T-cell (primary cell): ENCODE measurements around the gene GFER. TPM values are rescaled to one million over a fixed set of nuclear protein-coding genes. Genes with fewer than 3 reads are reported as not detected.

Experiments used
- ATAC-seq, 4 experiments: fragments of 200-7000 bp in 3 of 4; fragments of 150-1000 bp in 1 of 4; cut with Tn5 transposase; replicated peaks in 1 of 4; 1 replicate in 3 of 4; 2 replicates in 1 of 4; pipeline ENCODE4 v1.10.0; 2021; ENCODE audit warnings: moderate library complexity in 3 of 4, mild to moderate bottlenecking in 2 of 4, moderate number of reproducible peaks in 1 of 4
- CTCF ChIA-PET, 2 donors: fragments of 300-600 bp; sonication (Branson Sonifier 250); formaldehyde crosslinking; loops; one replicate each; lab custom pipeline; 2022; ENCODE audit warnings: antibody characterized with exemption in 2 of 2; lab: Charles Lee
- POLR2A ChIA-PET, 2 donors: fragments of 300-600 bp; sonication (Branson Sonifier 250); formaldehyde crosslinking; loops; one replicate each; lab custom pipeline; 2022; ENCODE audit warnings: antibody characterized with exemption in 2 of 2; lab: Charles Lee
- DNase-seq, 35 experiments: peaks; one replicate each; pipeline versions ENCODE4 v3.0.0 to v3.0.0-alpha.2; 2013 to 2023
- H3K27ac ChIP-seq: one replicate; pipeline ENCODE4 v1.5.1; 2013; ENCODE audit warnings: low read length
- H3K27me3 ChIP-seq, 2 experiments: replicated peaks in 1 of 2; 1 replicate in 1 of 2; 2 replicates in 1 of 2; pipeline versions ENCODE4 v1.6.1 to v1.7.0; 2013; ENCODE audit warnings: low read length in 1 of 2, mixed read lengths in 1 of 2; ENCODE audit not compliant: control insufficient read depth in 2 of 2, insufficient read depth in 2 of 2; ENCODE audit errors: extremely low read depth in 1 of 2
- H3K36me3 ChIP-seq, 2 donors: 1 replicate in 1 of 2; 2 replicates in 1 of 2; pipeline versions ENCODE4 v1.6.1 to v1.7.0; 2013; ENCODE audit warnings: low read length in 1 of 2; ENCODE audit not compliant: control insufficient read depth in 2 of 2, insufficient read depth in 1 of 2; ENCODE audit errors: extremely low read depth in 1 of 2
- H3K4me1 ChIP-seq, 2 experiments: 1 replicate in 1 of 2; 2 replicates in 1 of 2; pipeline versions ENCODE4 v1.6.1 to v1.7.0; 2013; ENCODE audit warnings: low read length in 2 of 2, mixed read lengths in 1 of 2; ENCODE audit not compliant: insufficient read depth in 2 of 2, control insufficient read depth in 1 of 2; ENCODE audit errors: extremely low read depth in 1 of 2
- H3K4me3 ChIP-seq, 2 donors: 1 replicate in 1 of 2; 2 replicates in 1 of 2; pipeline versions ENCODE4 v1.5.1 to v1.7.0; 2013; ENCODE audit warnings: mild to moderate bottlenecking in 2 of 2, low read length in 1 of 2, moderate library complexity in 1 of 2; ENCODE audit not compliant: control insufficient read depth in 1 of 2; ENCODE audit errors: extremely low read depth in 1 of 2
- H3K9me3 ChIP-seq: 2 replicates; pipeline ENCODE4 v1.7.0; 2013
- H3K27ac Mint-ChIP-seq, 2 donors: one replicate each; pipeline ENCODE4 v1.8.0; 2020 to 2021; ENCODE audit warnings: mild to moderate bottlenecking in 2 of 2, mixed read lengths in 2 of 2
- H3K27me3 Mint-ChIP-seq, 2 donors: one replicate each; pipeline ENCODE4 v1.8.0; 2021 to 2022; ENCODE audit warnings: mixed read lengths in 2 of 2
- H3K36me3 Mint-ChIP-seq: one replicate; pipeline ENCODE4 v1.8.0; 2021; ENCODE audit warnings: mixed read lengths
- H3K4me1 Mint-ChIP-seq, 3 donors: one replicate each; pipeline ENCODE4 v1.8.0; 2020 to 2022; ENCODE audit warnings: mixed read lengths in 3 of 3, mild to moderate bottlenecking in 1 of 3
- H3K4me3 Mint-ChIP-seq, 3 donors: one replicate each; pipeline ENCODE4 v1.8.0; 2020 to 2022; ENCODE audit warnings: mild to moderate bottlenecking in 3 of 3, mixed read lengths in 3 of 3, moderate library complexity in 3 of 3
- H3K9me3 Mint-ChIP-seq, 3 donors: one replicate each; pipeline ENCODE4 v1.8.0; 2020 to 2022; ENCODE audit warnings: mixed read lengths in 3 of 3
- WGBS: methylation state at CpG from one replicate; pipeline ENCODE4 v1.1.5; 2013; ENCODE audit warnings: missing lambda C conversion rate; ENCODE audit not compliant: insufficient coverage; 5-methylcytosine and 5-hydroxymethylcytosine counted together
- total RNA-seq, 35 experiments: library from RNA in 6 of 35; stranded (reverse) in 6 of 35; fragments of 120-200 nt in 1 of 35; gene quantifications; one replicate each; pipeline versions ENCODE4 v1.2.1 to v1.2.4 and lab custom pipeline; 2013 to 2026

The GFER gene
- total RNA-seq, 5 donors from 2014 or later (not counting 1 experiment from before 2014, with no cell fraction given), result 16.1 to 31.9 (median 22.0) TPM

- WGBS, result 92% methylated on average over 35 of the region's 37 CpGs
- H3K27me3 Mint-ChIP-seq, result peaks cover 0 to 32% of the 10 kb centered on the region in 2 donors
- Histone ChIP-seq H3K4me1 (peaks cover 0 to 28% of the 10 kb centered on the region in 2 experiments), H3K36me3 (peaks cover 17 to 38% of the 10 kb centered on the region in 2 donors), H3K27me3 (peaks cover 0 to 91% of the 10 kb centered on the region in 2 experiments), H3K9me3 (no peaks in the 10 kb centered on the region), H3K4me3 (no peak overlapping the region), H3K27ac (no peak overlapping the region)
- H3K27ac Mint-ChIP-seq, result no peak overlapping the region
- no peak overlapping the region for H3K4me3 Mint-ChIP-seq
- CTCF ChIA-PET, result no interaction called here
- no peak for DNase-seq
- POLR2A ChIA-PET, result no interaction called here
- no peak for ATAC-seq
- peaks cover 18% of the 10 kb centered on the region for H3K36me3 Mint-ChIP-seq
- H3K9me3 Mint-ChIP-seq, result no peaks in the 10 kb centered on the region
- H3K4me1 Mint-ChIP-seq, result peaks cover 7 to 11% (median 10%) of the 10 kb centered on the region in 3 donors
These were observed 5.4 kb upstream of the GFER start for GRCh38 chr16:1978476-1979120.

GRCh38 chr16:1979271-1980029 lies 4.5 kb upstream of the GFER start:
- Histone ChIP-seq H3K4me1 (peaks cover 0 to 29% of the 10 kb centered on the region in 2 experiments), H3K27me3 (peaks cover 0 to 83% of the 10 kb centered on the region in 2 experiments), H3K4me3 (no peak overlapping the region), H3K9me3 (no peaks in the 10 kb centered on the region), H3K27ac (no peak overlapping the region), H3K36me3 (peaks cover 15 to 33% of the 10 kb centered on the region in 2 donors)
- peak in 3 of 35 experiments; percentile 29 to 31 (median 30) for DNase-seq
- WGBS, result 54% methylated on average over 51 of the region's 70 CpGs
- peaks cover 18% of the 10 kb centered on the region for H3K36me3 Mint-ChIP-seq
- H3K4me3 Mint-ChIP-seq, result no peak overlapping the region
- H3K4me1 Mint-ChIP-seq, result peaks cover 7 to 11% (median 10%) of the 10 kb centered on the region in 3 donors
- peak in 1 of 4 experiments; percentile 4 for ATAC-seq
- POLR2A ChIA-PET, result no interaction called here
- H3K9me3 Mint-ChIP-seq, result no peaks in the 10 kb centered on the region
- H3K27me3 Mint-ChIP-seq, result peaks cover 0 to 32% of the 10 kb centered on the region in 2 donors
- CTCF ChIA-PET, result no interaction called here
- H3K27ac Mint-ChIP-seq, result no peak overlapping the region

- no peak for ATAC-seq
- H3K27ac Mint-ChIP-seq, result no peak overlapping the region
- WGBS, result 12% methylated on average over 47 of the region's 53 CpGs
- H3K4me3 ChIP-seq, result no peak overlapping the region
- peaks cover 0 to 37% of the 10 kb centered on the region in 2 experiments for H3K4me1 ChIP-seq
- ChIA-PET POLR2A (no interaction called here), CTCF (no interaction called here)
- no peak overlapping the region for H3K4me3 Mint-ChIP-seq
- H3K9me3 Mint-ChIP-seq, result no peaks in the 10 kb centered on the region
- H3K27me3 Mint-ChIP-seq, result peaks cover 0 to 32% of the 10 kb centered on the region in 2 donors
- DNase-seq, result no peak
- no peak overlapping the region for H3K27ac ChIP-seq
- H3K36me3 ChIP-seq, result peaks cover 11 to 27% of the 10 kb centered on the region in 2 donors
- peaks cover 10 to 18% (median 14%) of the 10 kb centered on the region in 3 donors for H3K4me1 Mint-ChIP-seq
- H3K9me3 ChIP-seq, result no peaks in the 10 kb centered on the region
- peaks cover 0 to 75% of the 10 kb centered on the region in 2 experiments for H3K27me3 ChIP-seq
- peaks cover 12% of the 10 kb centered on the region for H3K36me3 Mint-ChIP-seq
These were observed 3.8 kb upstream of the GFER start for GRCh38 chr16:1980030-1980769.

GRCh38 chr16:1980770-1981087 lies 3.3 kb upstream of the GFER start:
- H3K36me3 Mint-ChIP-seq, result peaks cover 11% of the 10 kb centered on the region
- peaks cover 10 to 19% (median 15%) of the 10 kb centered on the region in 3 donors for H3K4me1 Mint-ChIP-seq
- H3K4me1 ChIP-seq, result peaks cover 0 to 41% of the 10 kb centered on the region in 2 experiments
- H3K36me3 ChIP-seq, result peaks cover 12 to 22% of the 10 kb centered on the region in 2 donors
- H3K27ac ChIP-seq, result no peak overlapping the region
- POLR2A ChIA-PET, result no interaction called here
- ATAC-seq, result no peak
- no peaks in the 10 kb centered on the region for H3K9me3 Mint-ChIP-seq
- no peaks in the 10 kb centered on the region for H3K9me3 ChIP-seq
- WGBS, result 25% methylated on average over 12 of the region's 16 CpGs
- no peak overlapping the region for H3K4me3 Mint-ChIP-seq
- DNase-seq, result no peak
- H3K4me3 ChIP-seq, result no peak overlapping the region
- peaks cover 0 to 70% of the 10 kb centered on the region in 2 experiments for H3K27me3 ChIP-seq
- CTCF ChIA-PET, result no interaction called here
- no peak overlapping the region for H3K27ac Mint-ChIP-seq
- H3K27me3 Mint-ChIP-seq, result peaks cover 0 to 32% of the 10 kb centered on the region in 2 donors

- no peak within 1 kb of the TSS for H3K27ac Mint-ChIP-seq
- H3K4me3 Mint-ChIP-seq, result peak within 1 kb of the TSS in 2 of 3 donors; percentile 82 to 83
- H3K4me3 ChIP-seq, result no peak within 1 kb of the TSS
- H3K36me3 Mint-ChIP-seq, result peaks cover 7% of the 10 kb centered on the region
- H3K27me3 Mint-ChIP-seq, result peaks cover 0 to 28% of the 10 kb centered on the region in 2 donors
- H3K4me1 ChIP-seq, result peaks cover 0 to 41% of the 10 kb centered on the region in 2 experiments
- no CpG with 5 or more reads among the region's 6 CpGs for WGBS
- POLR2A ChIA-PET, result no interaction called here
- CTCF ChIA-PET, result no interaction called here
- H3K36me3 ChIP-seq, result peaks cover 8 to 22% of the 10 kb centered on the region in 2 donors
- H3K27ac ChIP-seq, result no peak within 1 kb of the TSS
- H3K9me3 Mint-ChIP-seq, result no peaks in the 10 kb centered on the region
- DNase-seq, result peak in 1 of 35 experiments; percentile 48
- peak in 1 of 4 experiments; percentile 30 for ATAC-seq
- no peaks in the 10 kb centered on the region for H3K9me3 ChIP-seq
- H3K27me3 ChIP-seq, result peaks cover 0 to 63% of the 10 kb centered on the region in 2 experiments
- peaks cover 10 to 19% (median 15%) of the 10 kb centered on the region in 3 donors for H3K4me1 Mint-ChIP-seq
These were observed 2.6 kb upstream of the GFER start, which contains the start of gene NOXO1 for GRCh38 chr16:1981398-1981836. TSS of gene NOXO1 (minus strand) at chr16:1981469. CDS start at chr16:1981179, 290 bp downstream.

- Histone ChIP-seq H3K9me3 (no peaks in the 10 kb centered on the region), H3K27me3 (peaks cover 0 to 57% of the 10 kb centered on the region in 2 experiments), H3K4me3 (no peak overlapping the region), H3K4me1 (peaks cover 0 to 41% of the 10 kb centered on the region in 2 experiments), H3K27ac (no peak overlapping the region), H3K36me3 (peaks cover 8 to 16% of the 10 kb centered on the region in 2 donors)
- H3K36me3 Mint-ChIP-seq, result peaks cover 10% of the 10 kb centered on the region
- CTCF ChIA-PET, result no interaction called here
- DNase-seq (no peak), ATAC-seq (no peak)
- peaks cover 0 to 28% of the 10 kb centered on the region in 2 donors for H3K27me3 Mint-ChIP-seq
- H3K9me3 Mint-ChIP-seq, result no peaks in the 10 kb centered on the region
- H3K4me1 Mint-ChIP-seq, result peaks cover 10 to 20% (median 15%) of the 10 kb centered on the region in 3 donors
- WGBS, result 59% methylated on average over 4 of the region's 5 CpGs
- peak overlapping the region in 2 of 3 donors; percentile 82 to 83 for H3K4me3 Mint-ChIP-seq
- H3K27ac Mint-ChIP-seq, result no peak overlapping the region
- POLR2A ChIA-PET, result no interaction called here
These were observed 2.0 kb upstream of the GFER start for GRCh38 chr16:1982013-1982433.
